K562 (cell line): ENCODE data around the gene GZF1. TPM values are rescaled to one million over a fixed set of nuclear protein-coding genes. Genes with fewer than 3 reads are reported as not detected.
A peak's percentile ranks its signal among the peaks of the same experiment; 100 is the strongest.

Source experiments
- NFIC ChIP-seq: fragments of 450-650 bp; IDR thresholded peaks from 2 replicates; pipeline ENCODE4 v1.6.1; 2017; ENCODE audit warnings: mild to moderate bottlenecking, inconsistent platforms
- NONO ChIP-seq, 2 experiments: fragments of 200-400 bp in 1 of 2; fragments of 450-650 bp in 1 of 2; formaldehyde crosslinking in 1 of 2; IDR thresholded peaks; 2 replicates each; pipeline ENCODE4 v1.6.1; 2017; ENCODE audit warnings: low read depth in 2 of 2, mild to moderate bottlenecking in 2 of 2, moderate library complexity in 2 of 2, low read length in 1 of 2
- PHF20 ChIP-seq: fragments of 450-650 bp; IDR thresholded peaks from 2 replicates; pipeline ENCODE4 v1.6.1; 2018; ENCODE audit not compliant: partially characterized antibody
- RBM17 ChIP-seq: fragments of 200-400 bp; formaldehyde crosslinking; IDR thresholded peaks from 2 replicates; pipeline ENCODE4 v1.6.1; 2017; ENCODE audit warnings: low read depth, mild to moderate bottlenecking, low read length, borderline replicate concordance
- SMAD4 ChIP-seq: fragments of 250-450 bp; sonication (Bioruptor Pico); conservative IDR thresholded peaks from 2 replicates; pipeline ENCODE4 v1.8.0; 2021; ENCODE audit warnings: inconsistent platforms, mild to moderate bottlenecking, moderate library complexity
- STAT5A ChIP-seq: IDR thresholded peaks from 2 replicates; pipeline ENCODE4 v1.6.1; 2012; ENCODE audit warnings: low read length, inconsistent platforms, borderline replicate concordance
- XRCC4 ChIP-seq: IDR thresholded peaks from one replicate; pipeline ENCODE4 v1.6.1; 2011; ENCODE audit not compliant: insufficient read depth, insufficient read length; ENCODE audit errors: extremely low read depth
- ZBTB8A ChIP-seq: fragments of 450-650 bp; IDR thresholded peaks from 2 replicates; pipeline ENCODE4 v1.6.1; 2018; ENCODE audit warnings: mild to moderate bottlenecking, moderate library complexity; ENCODE audit not compliant: partially characterized antibody
- ZNF830 ChIP-seq: fragments of 250-450 bp; sonication (Bioruptor Pico); IDR thresholded peaks from 2 replicates; pipeline ENCODE4 v1.5.0; 2021; ENCODE audit warnings: mild to moderate bottlenecking
- polyA plus RNA-seq, 8 experiments: library from polyadenylated mRNA; depleted of rRNA in 4 of 8; stranded (reverse) in 5 of 8; unstranded in 3 of 8; fragments of >200 nt; fragmentation: Nextera tagmentation in 2 of 8; fragmentation: Illumina TruSeq in 1 of 8; extraction: Ambion mirVana in 2 of 8; extraction: Trizol in 1 of 8; gene quantifications; 2 replicates each; pipeline versions ENCODE4 v1.2.1 to v1.2.3, GENCODE V29; 2011 to 2014; ENCODE audit warnings: inconsistent platforms in 1 of 8, missing spikeins in 1 of 8
- total RNA-seq, 7 experiments: library from RNA; depleted of rRNA in 6 of 7; stranded (reverse); fragments of >200 nt in 6 of 7; fragmentation: Illumina TruSeq in 2 of 7; extraction: Trizol in 2 of 7; gene quantifications; 2 replicates each; pipeline versions ENCODE4 v1.2.1 to v1.2.3, GENCODE V29; 2011 to 2021; ENCODE audit warnings: low replicate concordance in 1 of 7
- TF ChIP-seq, protein P1 (sequence below), 2 experiments: fragments of 450-650 bp in 1 of 2; sonication (generic) in 1 of 2; formaldehyde crosslinking in 1 of 2; IDR thresholded peaks; 2 replicates each; pipeline versions ENCODE4 v1.7.1 to v1.9.0; 2016 to 2022; ENCODE audit warnings: inconsistent platforms in 1 of 2, mild to moderate bottlenecking in 1 of 2, missing genetic modification reagents in 1 of 2
- TF ChIP-seq, protein P2 (sequence below): fragments of 450-650 bp; IDR thresholded peaks from 2 replicates; pipeline ENCODE4 v1.6.1; 2016; ENCODE audit warnings: low read depth, mild to moderate bottlenecking, moderate library complexity
- TF ChIP-seq, protein P3 (sequence below): fragments of 200-800 bp; sonication (Bioruptor generic); IDR thresholded peaks from 2 replicates; pipeline ENCODE4 v1.6.1; 2017; ENCODE audit warnings: missing genetic modification characterization, missing compliant biosample characterization
- TF ChIP-seq, protein P4 (sequence below): IDR thresholded peaks from 2 replicates; pipeline ENCODE4 v1.6.1; 2014; ENCODE audit warnings: antibody characterized with exemption

The GZF1 gene
- total and polyA plus RNA-seq, 9 of the 15 experiments (the other 6 are each of a cell fraction or from before 2014, with no cell fraction given): 1.2 to 15.7 (median 7.4) TPM

DNA sequence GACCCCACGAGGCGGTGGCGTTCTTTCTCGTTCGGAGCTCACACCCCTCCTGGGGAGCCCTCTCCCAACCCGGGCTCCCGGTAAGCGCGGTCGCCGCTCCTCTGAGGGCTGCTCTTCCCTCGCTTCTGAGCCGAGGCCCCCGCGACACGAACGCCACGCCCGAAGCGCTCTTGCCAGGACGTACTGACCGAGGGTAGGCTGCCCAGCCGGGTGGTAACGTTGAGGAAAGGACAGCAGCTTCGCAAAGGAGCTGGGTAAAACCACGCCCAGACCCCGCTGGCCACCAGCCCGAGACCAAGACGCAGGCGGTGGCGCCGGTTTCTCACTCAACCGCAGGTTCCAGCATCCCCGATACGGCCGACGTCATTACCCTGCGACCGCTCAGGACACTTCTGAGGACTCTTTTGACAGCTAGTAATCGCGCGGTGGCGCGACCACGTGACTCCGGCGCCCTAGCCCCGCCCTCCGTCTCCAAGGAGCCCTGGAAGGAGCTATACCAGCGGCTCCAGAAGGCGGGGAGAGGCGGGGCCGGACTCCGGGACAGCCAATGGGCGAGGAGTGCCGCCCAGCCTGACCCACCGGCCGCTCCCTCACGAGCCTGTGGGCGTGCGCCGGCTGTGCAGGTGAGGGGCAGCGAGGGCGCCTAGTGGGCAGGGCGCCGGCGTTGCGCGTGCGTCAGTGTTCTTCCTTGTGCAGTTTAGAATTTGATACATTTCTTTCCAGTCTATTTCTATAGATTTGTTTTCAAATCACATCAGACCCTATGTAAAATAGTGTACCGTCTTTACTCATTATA is 4.0 kb upstream of the GZF1 start (continued):
- TF ChIP-seq, protein P1, sequence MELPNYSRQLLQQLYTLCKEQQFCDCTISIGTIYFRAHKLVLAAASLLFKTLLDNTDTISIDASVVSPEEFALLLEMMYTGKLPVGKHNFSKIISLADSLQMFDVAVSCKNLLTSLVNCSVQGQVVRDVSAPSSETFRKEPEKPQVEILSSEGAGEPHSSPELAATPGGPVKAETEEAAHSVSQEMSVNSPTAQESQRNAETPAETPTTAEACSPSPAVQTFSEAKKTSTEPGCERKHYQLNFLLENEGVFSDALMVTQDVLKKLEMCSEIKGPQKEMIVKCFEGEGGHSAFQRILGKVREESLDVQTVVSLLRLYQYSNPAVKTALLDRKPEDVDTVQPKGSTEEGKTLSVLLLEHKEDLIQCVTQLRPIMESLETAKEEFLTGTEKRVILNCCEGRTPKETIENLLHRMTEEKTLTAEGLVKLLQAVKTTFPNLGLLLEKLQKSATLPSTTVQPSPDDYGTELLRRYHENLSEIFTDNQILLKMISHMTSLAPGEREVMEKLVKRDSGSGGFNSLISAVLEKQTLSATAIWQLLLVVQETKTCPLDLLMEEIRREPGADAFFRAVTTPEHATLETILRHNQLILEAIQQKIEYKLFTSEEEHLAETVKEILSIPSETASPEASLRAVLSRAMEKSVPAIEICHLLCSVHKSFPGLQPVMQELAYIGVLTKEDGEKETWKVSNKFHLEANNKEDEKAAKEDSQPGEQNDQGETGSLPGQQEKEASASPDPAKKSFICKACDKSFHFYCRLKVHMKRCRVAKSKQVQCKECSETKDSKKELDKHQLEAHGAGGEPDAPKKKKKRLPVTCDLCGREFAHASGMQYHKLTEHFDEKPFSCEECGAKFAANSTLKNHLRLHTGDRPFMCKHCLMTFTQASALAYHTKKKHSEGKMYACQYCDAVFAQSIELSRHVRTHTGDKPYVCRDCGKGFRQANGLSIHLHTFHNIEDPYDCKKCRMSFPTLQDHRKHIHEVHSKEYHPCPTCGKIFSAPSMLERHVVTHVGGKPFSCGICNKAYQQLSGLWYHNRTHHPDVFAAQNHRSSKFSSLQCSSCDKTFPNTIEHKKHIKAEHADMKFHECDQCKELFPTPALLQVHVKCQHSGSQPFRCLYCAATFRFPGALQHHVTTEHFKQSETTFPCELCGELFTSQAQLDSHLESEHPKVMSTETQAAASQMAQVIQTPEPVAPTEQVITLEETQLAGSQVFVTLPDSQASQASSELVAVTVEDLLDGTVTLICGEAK (IDR thresholded peaks at IDR 0.05): no peak
- TF ChIP-seq, protein P1 (CRISPR knock-in tag; IDR thresholded peaks at IDR 0.05): no peak
- peak; percentile 83 for TF ChIP-seq NFIC
- TF ChIP-seq SMAD4: no peak; the same call in 1 of the 2 replicates
- TF ChIP-seq, protein P2, sequence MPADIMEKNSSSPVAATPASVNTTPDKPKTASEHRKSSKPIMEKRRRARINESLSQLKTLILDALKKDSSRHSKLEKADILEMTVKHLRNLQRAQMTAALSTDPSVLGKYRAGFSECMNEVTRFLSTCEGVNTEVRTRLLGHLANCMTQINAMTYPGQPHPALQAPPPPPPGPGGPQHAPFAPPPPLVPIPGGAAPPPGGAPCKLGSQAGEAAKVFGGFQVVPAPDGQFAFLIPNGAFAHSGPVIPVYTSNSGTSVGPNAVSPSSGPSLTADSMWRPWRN: no peak
- no peak for TF ChIP-seq RBM17
- no peak for TF ChIP-seq PHF20
- no peak for TF ChIP-seq XRCC4
- TF ChIP-seq, protein P3, sequence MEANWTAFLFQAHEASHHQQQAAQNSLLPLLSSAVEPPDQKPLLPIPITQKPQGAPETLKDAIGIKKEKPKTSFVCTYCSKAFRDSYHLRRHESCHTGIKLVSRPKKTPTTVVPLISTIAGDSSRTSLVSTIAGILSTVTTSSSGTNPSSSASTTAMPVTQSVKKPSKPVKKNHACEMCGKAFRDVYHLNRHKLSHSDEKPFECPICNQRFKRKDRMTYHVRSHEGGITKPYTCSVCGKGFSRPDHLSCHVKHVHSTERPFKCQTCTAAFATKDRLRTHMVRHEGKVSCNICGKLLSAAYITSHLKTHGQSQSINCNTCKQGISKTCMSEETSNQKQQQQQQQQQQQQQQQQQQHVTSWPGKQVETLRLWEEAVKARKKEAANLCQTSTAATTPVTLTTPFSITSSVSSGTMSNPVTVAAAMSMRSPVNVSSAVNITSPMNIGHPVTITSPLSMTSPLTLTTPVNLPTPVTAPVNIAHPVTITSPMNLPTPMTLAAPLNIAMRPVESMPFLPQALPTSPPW (CRISPR knock-in tag): no peak; the same call in 1 of the 2 replicates
- no peak for TF ChIP-seq ZNF830 (CRISPR knock-in tag)
- no peak for TF ChIP-seq STAT5A
- TF ChIP-seq ZBTB8A: no peak
- no peak for TF ChIP-seq NONO (IDR thresholded peaks at IDR 0.05; ENCODE audit: low read depth in 2 of 2, low read length in 1 of 2)
- TF ChIP-seq, protein P4, sequence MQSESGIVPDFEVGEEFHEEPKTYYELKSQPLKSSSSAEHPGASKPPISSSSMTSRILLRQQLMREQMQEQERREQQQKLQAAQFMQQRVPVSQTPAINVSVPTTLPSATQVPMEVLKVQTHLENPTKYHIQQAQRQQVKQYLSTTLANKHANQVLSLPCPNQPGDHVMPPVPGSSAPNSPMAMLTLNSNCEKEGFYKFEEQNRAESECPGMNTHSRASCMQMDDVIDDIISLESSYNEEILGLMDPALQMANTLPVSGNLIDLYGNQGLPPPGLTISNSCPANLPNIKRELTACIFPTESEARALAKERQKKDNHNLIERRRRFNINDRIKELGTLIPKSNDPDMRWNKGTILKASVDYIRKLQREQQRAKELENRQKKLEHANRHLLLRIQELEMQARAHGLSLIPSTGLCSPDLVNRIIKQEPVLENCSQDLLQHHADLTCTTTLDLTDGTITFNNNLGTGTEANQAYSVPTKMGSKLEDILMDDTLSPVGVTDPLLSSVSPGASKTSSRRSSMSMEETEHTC: peak; percentile 45; the same call in 1 of the 2 replicates
